Panc1 (cell line): ENCODE data around the gene CLCN1. TPM values are rescaled to one million over a fixed set of nuclear protein-coding genes. Genes with fewer than 3 reads are reported as not detected.

Experiments
- ATAC-seq: fragments of 200-7000 bp; cut with Tn5 transposase; 2 replicates; pipeline ENCODE4 v1.9.1; 2020; ENCODE audit warnings: mild to moderate bottlenecking, moderate library complexity
- BruUV-seq: library from RNA; stranded (reverse); fragments of 400-500 nt; replicated peaks from 2 replicates; lab custom pipeline; 2021; lab: Mats Ljungman, UMichigan
- CTCF ChIA-PET: fragments of 300-600 bp; sonication (Branson Sonifier 250); formaldehyde crosslinking; loops from one replicate; lab custom pipeline; 2022; ENCODE audit warnings: antibody characterized with exemption; lab: Charles Lee
- POLR2A ChIA-PET: fragments of 300-600 bp; sonication (Branson Sonifier 250); formaldehyde crosslinking; loops from one replicate; lab custom pipeline; 2022; ENCODE audit warnings: antibody characterized with exemption; lab: Charles Lee
- DNase-seq: peaks from one replicate; pipeline ENCODE4 v3.0.0-alpha.2; 2010; ENCODE audit warnings: low read depth, low spot score
- H3K27ac ChIP-seq: 2 replicates; pipeline ENCODE4 v1.5.1; 2011; ENCODE audit warnings: mild to moderate bottlenecking, low read length, inconsistent platforms
- H3K27me3 ChIP-seq: fragments of 200-500 bp; sonication (Bioruptor generic); 2 replicates; pipeline ENCODE4 v1.6.0; 2014; ENCODE audit warnings: low read length, inconsistent platforms; ENCODE audit not compliant: control insufficient read depth, insufficient read depth
- H3K36me3 ChIP-seq: fragments of 200-500 bp; sonication (Bioruptor generic); 2 replicates; pipeline ENCODE4 v1.5.1; 2014; ENCODE audit warnings: inconsistent platforms, mild to moderate bottlenecking, low read length, moderate library complexity; ENCODE audit not compliant: control insufficient read depth, insufficient read depth
- H3K4me1 ChIP-seq: 2 replicates; pipeline ENCODE4 v1.5.1; 2011; ENCODE audit warnings: inconsistent platforms, mild to moderate bottlenecking, low read length, moderate library complexity; ENCODE audit not compliant: control insufficient read depth, insufficient read depth
- H3K4me3 ChIP-seq, 2 experiments: 2 replicates each; pipeline ENCODE4 v1.5.1; 2011 to 2012; ENCODE audit warnings: low read depth in 2 of 2, low read length in 2 of 2, mild to moderate bottlenecking in 2 of 2, inconsistent platforms in 1 of 2, moderate library complexity in 1 of 2
- H3K9me3 ChIP-seq: fragments of 200-500 bp; sonication (Bioruptor generic); 2 replicates; pipeline ENCODE4 v1.5.1; 2014; ENCODE audit warnings: low read depth, mild to moderate bottlenecking, inconsistent platforms, low read length, moderate library complexity; ENCODE audit not compliant: control insufficient read depth, insufficient read depth
- CTCF ChIP-seq: fragments of 450-650 bp; IDR thresholded peaks from 2 replicates; pipeline ENCODE4 v1.5.1; 2017; ENCODE audit warnings: mild to moderate bottlenecking
- POLR2AphosphoS5 ChIP-seq: IDR thresholded peaks from 2 replicates; pipeline ENCODE4 v1.6.1; 2012; ENCODE audit warnings: mild to moderate bottlenecking, low read depth, low read length, moderate library complexity
- REST ChIP-seq, 2 experiments: IDR thresholded peaks; 2 replicates each; pipeline ENCODE4 v1.6.1; 2011 to 2012; ENCODE audit warnings: low read depth in 2 of 2, control low read depth in 1 of 2, low read length in 1 of 2, mild to moderate bottlenecking in 1 of 2, moderate library complexity in 1 of 2; ENCODE audit not compliant: insufficient read depth in 1 of 2
- SIN3A ChIP-seq: IDR thresholded peaks from 2 replicates; pipeline ENCODE4 v1.6.1; 2012; ENCODE audit warnings: low read depth, mild to moderate bottlenecking, low read length, moderate library complexity, borderline replicate concordance; ENCODE audit not compliant: insufficient read depth
- TCF7L2 ChIP-seq: IDR thresholded peaks from 2 replicates; pipeline ENCODE4 v1.6.1; 2011; ENCODE audit warnings: mild to moderate bottlenecking, low read depth, low read length, inconsistent platforms
- in situ Hi-C: cut with HindIII; loops from 2 replicates; pipeline ENCODE4 v1.10.0; 2016; ENCODE audit warnings: low sequenced_read_pairs, low pct_unique_long_range_greater_than_20kb
- intact Hi-C: fragments of 100-400 bp; cut with micrococcal nuclease; formaldehyde crosslinking; loops from one replicate; pipeline ENCODE4 v1.10.0; 2022; ENCODE audit not compliant: unreplicated experiment
- microRNA-seq: library from miRNA; unstranded; fragments of <30 nt; microRNA quantifications from one replicate; pipeline ENCODE4 v1.1.0, GENCODE V29; 2020; ENCODE audit not compliant: unreplicated experiment
- total RNA-seq: library from RNA; stranded (reverse); gene quantifications from one replicate; pipeline ENCODE4 v1.2.1, GENCODE V29; 2021; ENCODE audit not compliant: unreplicated experiment

The CLCN1 gene
- total RNA-seq, 1 experiment from 2014 or later = 0.15 TPM

GRCh38 chr7:143401265-143401664, 85.4 kb downstream of the CLCN1 start:
- ChIA-PET CTCF (no interaction called here), POLR2A (interaction anchor here (0.7 kb wide), 1 partner anchor 1211 kb away, joined by 3 read pairs; no protein-coding TSS in a partner anchor)
- no peak overlapping the region for H3K27ac ChIP-seq
- no peaks in the 10 kb centered on the region for H3K4me1 ChIP-seq
- BruUV-seq = no TSS peak
- in situ Hi-C loops (no loop called here), intact Hi-C loops (no loop called here)
- H3K36me3 ChIP-seq = no peaks in the 10 kb centered on the region
- no peak for TF ChIP-seq REST (IDR thresholded peaks at IDR 0.05; ENCODE audit: insufficient read depth in 1 of 2, low read depth in 2 of 2, low read length in 1 of 2)
- no peak for TF ChIP-seq CTCF
- no peak for TF ChIP-seq POLR2AphosphoS5
- no peak for TF ChIP-seq TCF7L2
- TF ChIP-seq SIN3A = no peak
- DNase-seq (no peak), ATAC-seq (no peak)
- no peaks in the 10 kb centered on the region for H3K9me3 ChIP-seq
- H3K27me3 ChIP-seq = peaks cover 9% of the 10 kb centered on the region
- no peak overlapping the region for H3K4me3 ChIP-seq

Small RNA genes within 50 kb of the gene (microRNA-seq; reads per million reads assigned to microRNA genes)
- gene MIR6892 = not detected

Other genes with a start within 250 kb of the CLCN1 start
- gene PIP, start 184.0 kb upstream of the CLCN1 start, total RNA-seq = not detected
- not detected for gene TAS2R39, start 132.7 kb upstream of the CLCN1 start, total RNA-seq
- gene TAS2R40, start 94.1 kb upstream of the CLCN1 start, total RNA-seq = not detected
- gene GSTK1, start 52.7 kb upstream of the CLCN1 start, total RNA-seq = 100 TPM
- 2.0 TPM for gene TMEM139, start 31.2 kb upstream of the CLCN1 start, total RNA-seq
- gene CASP2, start 27.8 kb upstream of the CLCN1 start, total RNA-seq = 47.4 TPM
- gene FAM131B, start 46.6 kb downstream of the CLCN1 start, total RNA-seq = 1.5 TPM
- 169 TPM for gene ZYX, start 65.2 kb downstream of the CLCN1 start, total RNA-seq
- gene EPHA1, start 92.7 kb downstream of the CLCN1 start, total RNA-seq = 0.39 TPM
- not detected for gene TAS2R60, start 127.3 kb downstream of the CLCN1 start, total RNA-seq
- not detected for gene TAS2R41, start 161.8 kb downstream of the CLCN1 start, total RNA-seq